Testis (tissue), 3 donors: ENCODE measurements around the gene UVSSA. TPM values are rescaled to one million over a fixed set of nuclear protein-coding genes. Genes with fewer than 3 reads are reported as not detected.

Source experiments
- DNase-seq: peaks from one replicate; pipeline ENCODE4 v3.0.0-alpha.2; 2019
- H3K27ac ChIP-seq, 2 donors: fragments of 200-600 bp; sonication (generic); one replicate each; pipeline ENCODE4 v1.5.1; 2019
- H3K27me3 ChIP-seq: fragments of 200-600 bp; sonication (generic); one replicate; pipeline ENCODE4 v1.5.1; 2019
- H3K36me3 ChIP-seq: fragments of 200-600 bp; sonication (generic); one replicate; pipeline ENCODE4 v1.5.1; 2017; ENCODE audit warnings: low read depth; ENCODE audit errors: missing control alignments
- H3K4me1 ChIP-seq: fragments of 200-600 bp; sonication (generic); one replicate; pipeline ENCODE4 v1.5.1; 2019
- H3K4me3 ChIP-seq, 2 donors: fragments of 200-600 bp; sonication (generic); one replicate each; pipeline ENCODE4 v1.5.1; 2017 to 2019
- H3K9me3 ChIP-seq: fragments of 200-600 bp; sonication (generic); one replicate; pipeline ENCODE4 v1.5.1; 2017
- POLR2A ChIP-seq: fragments of 450-650 bp; IDR thresholded peaks from one replicate; pipeline ENCODE4 v1.6.1; 2017; ENCODE audit warnings: antibody characterized with exemption, mild to moderate bottlenecking, moderate library complexity
- WGBS, 2 donors: methylation state at CpG; one replicate each; pipeline ENCODE4 v1.1.5; 2018; 5-methylcytosine and 5-hydroxymethylcytosine counted together
- intact Hi-C: fragments of 100-400 bp; cut with DNase I; formaldehyde crosslinking; loops from one replicate; pipeline ENCODE4 v1.15.1; 2023; ENCODE audit warnings: low total_unique reads
- polyA plus RNA-seq: library from polyadenylated mRNA; stranded (reverse); fragments of 350-450 nt; fragmentation: Illumina TruSeq; extraction: RNeasy Lipid Tissue Mini Kit (QIAGEN cat#74804); gene quantifications from one replicate; pipeline ENCODE4 v1.2.3, GENCODE V29; 2014; ENCODE audit warnings: low read depth, low replicate concordance; ENCODE audit not compliant: insufficient read depth
- total RNA-seq, 2 donors: library from RNA; depleted of rRNA; stranded (reverse); fragments of >200 nt; gene quantifications; one replicate each; pipeline ENCODE4 v1.2.3, GENCODE V29; 2016
- TF ChIP-seq, protein P1 (sequence below), 3 experiments: fragments of 450-650 bp in 2 of 3; fragments of 200-600 bp in 1 of 3; sonication (generic) in 1 of 3; IDR thresholded peaks; one replicate each; pipeline ENCODE4 v1.5.1; 2016 to 2019; ENCODE audit warnings: antibody characterized with exemption in 3 of 3, mild to moderate bottlenecking in 2 of 3, moderate library complexity in 1 of 3

The UVSSA gene
- total and polyA plus RNA-seq, 3 donors from 2014 or later = 35.8 to 94.6 (median 71.5) TPM

DNA sequence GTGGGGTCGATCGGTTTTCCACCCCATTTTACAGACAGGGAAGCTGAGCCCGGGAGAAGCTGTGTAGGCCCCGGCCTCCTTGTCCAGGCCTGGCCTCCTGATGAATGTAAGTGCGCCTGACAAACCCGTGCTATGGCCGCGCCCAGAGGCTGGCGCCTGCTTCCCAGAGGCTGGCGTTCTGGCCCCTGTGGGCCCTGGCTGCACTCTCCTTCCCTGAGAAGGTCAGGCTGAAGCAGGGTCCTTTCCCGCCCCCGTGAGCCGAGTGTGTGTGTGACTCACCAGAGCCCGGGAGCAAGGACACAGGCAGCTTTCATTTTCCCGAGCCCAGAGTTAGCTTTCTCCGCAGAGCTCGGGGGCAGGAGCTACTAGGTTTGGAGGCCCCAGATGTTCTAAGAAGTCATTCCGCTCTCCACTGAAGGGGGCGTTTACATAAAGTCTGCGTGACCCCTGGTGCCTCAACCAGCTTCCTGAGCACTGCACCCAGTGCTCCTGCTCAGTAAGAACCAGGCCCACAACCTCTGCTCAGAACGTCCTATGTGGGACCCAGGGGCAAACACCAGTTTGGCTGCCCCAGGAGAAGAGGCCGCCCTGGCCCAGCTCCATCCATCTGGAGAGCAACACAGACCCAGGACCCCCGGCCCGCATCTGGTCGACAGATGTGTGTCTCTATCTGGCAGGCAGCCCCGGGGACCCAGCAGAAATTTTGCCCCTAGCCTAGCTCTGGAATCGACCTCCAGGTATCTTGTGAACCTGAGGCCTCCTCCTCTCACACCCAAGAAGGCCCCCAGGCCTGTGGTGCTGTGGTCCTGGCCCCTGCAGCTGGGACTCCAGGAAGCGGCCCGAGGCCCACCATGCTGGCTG lies 13.6 kb downstream of the UVSSA start:
- DNase-seq = peak; percentile 68
- H3K4me1 ChIP-seq = no peaks in the 10 kb centered on the region
- intact Hi-C loops = no loop called here
- H3K9me3 ChIP-seq = no peaks in the 10 kb centered on the region
- TF ChIP-seq POLR2A = no peak
- no peaks in the 10 kb centered on the region for H3K27me3 ChIP-seq
- H3K4me3 ChIP-seq = no peak overlapping the region
- H3K27ac ChIP-seq = no peak overlapping the region
- H3K36me3 ChIP-seq = no peaks in the 10 kb centered on the region
- WGBS, 2 donors = 69 to 84% methylated on average over 5 to 29 of the region's 29 CpGs

DNA sequence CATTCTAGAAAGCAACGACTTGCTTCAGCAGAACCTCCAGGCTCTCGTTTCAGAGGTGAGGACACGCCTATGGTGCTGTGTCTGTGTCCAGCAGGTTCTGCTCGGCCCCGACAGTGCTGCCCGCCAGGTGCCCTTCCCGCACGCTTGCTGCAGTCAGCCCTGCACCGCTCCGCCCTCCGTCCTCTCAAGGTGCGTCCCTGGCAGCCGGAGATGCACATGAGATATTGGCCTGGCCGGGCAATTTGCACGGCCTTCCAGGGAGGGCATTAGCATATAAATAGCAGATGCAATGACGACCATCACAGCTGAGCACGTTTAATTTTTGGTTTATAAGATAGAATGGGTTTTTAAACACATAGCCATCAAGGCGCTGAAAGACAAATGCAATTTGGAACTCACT lies 14.4 kb downstream of the UVSSA start:
- intact Hi-C loops = no loop called here
- no peak for DNase-seq
- TF ChIP-seq, protein P1, sequence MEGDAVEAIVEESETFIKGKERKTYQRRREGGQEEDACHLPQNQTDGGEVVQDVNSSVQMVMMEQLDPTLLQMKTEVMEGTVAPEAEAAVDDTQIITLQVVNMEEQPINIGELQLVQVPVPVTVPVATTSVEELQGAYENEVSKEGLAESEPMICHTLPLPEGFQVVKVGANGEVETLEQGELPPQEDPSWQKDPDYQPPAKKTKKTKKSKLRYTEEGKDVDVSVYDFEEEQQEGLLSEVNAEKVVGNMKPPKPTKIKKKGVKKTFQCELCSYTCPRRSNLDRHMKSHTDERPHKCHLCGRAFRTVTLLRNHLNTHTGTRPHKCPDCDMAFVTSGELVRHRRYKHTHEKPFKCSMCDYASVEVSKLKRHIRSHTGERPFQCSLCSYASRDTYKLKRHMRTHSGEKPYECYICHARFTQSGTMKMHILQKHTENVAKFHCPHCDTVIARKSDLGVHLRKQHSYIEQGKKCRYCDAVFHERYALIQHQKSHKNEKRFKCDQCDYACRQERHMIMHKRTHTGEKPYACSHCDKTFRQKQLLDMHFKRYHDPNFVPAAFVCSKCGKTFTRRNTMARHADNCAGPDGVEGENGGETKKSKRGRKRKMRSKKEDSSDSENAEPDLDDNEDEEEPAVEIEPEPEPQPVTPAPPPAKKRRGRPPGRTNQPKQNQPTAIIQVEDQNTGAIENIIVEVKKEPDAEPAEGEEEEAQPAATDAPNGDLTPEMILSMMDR (IDR thresholded peaks at IDR 0.05) = no peak
- TF ChIP-seq POLR2A = no peak
- Histone ChIP-seq H3K27ac (no peak overlapping the region), H3K4me3 (no peak overlapping the region), H3K9me3 (no peaks in the 10 kb centered on the region), H3K36me3 (no peaks in the 10 kb centered on the region), H3K27me3 (no peaks in the 10 kb centered on the region), H3K4me1 (no peaks in the 10 kb centered on the region)
- 86 to 90% methylated on average over 16 to 18 of the region's 18 CpGs for WGBS, 2 donors

DNA sequence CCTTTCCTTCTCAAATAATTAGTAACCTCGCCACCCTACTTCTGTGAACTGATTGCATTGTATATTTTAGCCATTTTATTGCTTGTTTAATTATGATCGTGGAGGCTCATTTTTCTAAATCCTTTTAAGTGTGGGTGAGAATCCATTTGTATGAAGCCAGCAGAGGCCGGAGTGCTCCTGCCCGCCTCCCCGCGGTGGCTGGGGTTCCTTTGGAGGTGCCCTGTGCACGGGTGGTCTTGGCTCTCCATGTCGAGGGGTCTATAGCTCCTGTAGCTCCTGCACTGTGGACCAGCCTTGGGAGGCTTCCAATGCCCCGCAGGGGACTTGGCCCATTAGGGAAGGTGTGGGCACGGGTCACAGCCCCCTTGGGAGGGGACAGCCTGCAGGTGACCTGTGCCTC lies 15.0 kb downstream of the UVSSA start:
- no peak for DNase-seq
- no peaks in the 10 kb centered on the region for H3K9me3 ChIP-seq
- WGBS, 2 donors = 93 to 96% methylated on average over 10 of the region's 10 CpGs
- no peak overlapping the region for H3K4me3 ChIP-seq
- TF ChIP-seq, protein P1 (IDR thresholded peaks at IDR 0.05) = no peak
- no peak for TF ChIP-seq POLR2A
- no peaks in the 10 kb centered on the region for H3K4me1 ChIP-seq
- H3K36me3 ChIP-seq = no peaks in the 10 kb centered on the region
- H3K27me3 ChIP-seq = no peaks in the 10 kb centered on the region
- intact Hi-C loops = no loop called here
- H3K27ac ChIP-seq = no peak overlapping the region

DNA sequence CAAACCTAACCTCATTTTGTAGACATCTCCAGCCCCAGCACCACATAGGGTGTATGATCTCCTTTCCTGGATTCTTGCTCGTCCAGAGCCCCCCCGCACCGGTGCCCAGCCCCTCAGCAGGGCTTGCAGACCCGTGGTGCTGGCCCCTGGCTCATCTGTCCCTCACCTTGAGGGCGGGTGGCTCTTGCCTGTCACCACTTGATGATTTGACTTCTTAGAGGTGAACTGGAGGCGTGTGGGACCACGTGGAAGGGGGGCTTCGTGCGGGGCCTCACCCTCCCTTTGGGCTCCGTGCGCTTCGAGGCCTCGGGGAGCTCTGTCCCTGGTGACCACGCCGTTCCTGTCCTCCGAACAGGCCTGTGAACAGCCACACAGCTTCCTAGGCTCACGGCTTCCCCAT lies 15.5 kb downstream of the UVSSA start:
- no peaks in the 10 kb centered on the region for H3K27me3 ChIP-seq
- H3K36me3 ChIP-seq = no peaks in the 10 kb centered on the region
- TF ChIP-seq POLR2A = no peak
- TF ChIP-seq, protein P1 (IDR thresholded peaks at IDR 0.05) = no peak
- no peak for DNase-seq
- H3K4me3 ChIP-seq = no peak overlapping the region
- intact Hi-C loops = no loop called here
- H3K27ac ChIP-seq = no peak overlapping the region
- WGBS, 2 donors = 90 to 95% methylated on average over 12 to 17 of the region's 17 CpGs
- H3K9me3 ChIP-seq = no peaks in the 10 kb centered on the region
- H3K4me1 ChIP-seq = no peaks in the 10 kb centered on the region

DNA sequence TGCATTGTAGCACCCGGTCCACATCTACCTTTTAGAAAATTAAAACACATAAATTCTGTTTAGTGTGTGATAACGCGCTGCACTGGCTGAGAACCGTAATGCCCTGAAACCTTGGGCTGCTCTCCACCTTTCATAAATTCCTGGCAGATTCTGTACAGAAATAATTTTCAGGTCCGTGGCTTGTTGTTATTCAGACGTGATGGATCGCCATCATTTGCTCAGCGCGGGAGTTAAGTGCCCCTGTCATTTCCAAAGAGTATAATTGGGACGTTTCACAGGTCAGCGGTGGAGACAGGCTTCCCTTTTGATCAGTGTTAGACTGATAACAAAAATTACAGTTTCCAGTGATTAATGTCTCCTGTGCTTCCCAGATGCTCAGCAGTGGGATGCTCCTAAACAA lies 16.5 kb downstream of the UVSSA start:
- H3K9me3 ChIP-seq = no peaks in the 10 kb centered on the region

More for the DNA sequence above, 16.5 kb downstream of the UVSSA start:
- Histone ChIP-seq H3K4me3 (no peak overlapping the region), H3K4me1 (no peaks in the 10 kb centered on the region), H3K27me3 (no peaks in the 10 kb centered on the region), H3K27ac (no peak overlapping the region), H3K36me3 (no peaks in the 10 kb centered on the region)
- TF ChIP-seq, protein P1 (IDR thresholded peaks at IDR 0.05) = no peak
- intact Hi-C loops = no loop called here
- no peak for DNase-seq
- 79 to 83% methylated on average over 11 of the region's 11 CpGs for WGBS, 2 donors
